T-helper 17 cell (primary cell): ENCODE measurements around the gene POLR1H. TPM values are rescaled to one million over a fixed set of nuclear protein-coding genes. Genes with fewer than 3 reads are reported as not detected.

Experiments
- ATAC-seq: fragments of 150-1000 bp; cut with Tn5 transposase; 2 replicates; pipeline ENCODE4 v1.10.0; 2021; ENCODE audit warnings: mild to moderate bottlenecking, moderate library complexity
- DNase-seq, 3 donors: peaks; one replicate each; pipeline versions ENCODE4 v3.0.0 to v3.0.0-alpha.2; 2020 to 2021
- H3K9me3 ChIP-seq: one replicate; pipeline ENCODE4 v1.7.0; 2013; ENCODE audit warnings: low read length, mild to moderate bottlenecking; ENCODE audit not compliant: control insufficient read depth, poor library complexity, severe bottlenecking
- H3K27ac Mint-ChIP-seq: one replicate; pipeline ENCODE4 v1.8.0; 2022; ENCODE audit warnings: mild to moderate bottlenecking, moderate library complexity, mixed read lengths
- H3K27me3 Mint-ChIP-seq: one replicate; pipeline ENCODE4 v1.8.0; 2022; ENCODE audit warnings: mixed read lengths
- H3K36me3 Mint-ChIP-seq: one replicate; pipeline ENCODE4 v1.8.0; 2022; ENCODE audit warnings: low read depth, mixed read lengths
- H3K4me1 Mint-ChIP-seq: one replicate; pipeline ENCODE4 v1.8.0; 2022; ENCODE audit warnings: mild to moderate bottlenecking, mixed read lengths
- H3K4me3 Mint-ChIP-seq: one replicate; pipeline ENCODE4 v1.8.0; 2022; ENCODE audit warnings: mild to moderate bottlenecking, moderate library complexity, mixed read lengths
- total RNA-seq, 4 donors: library from RNA in 2 of 4; stranded (reverse) in 2 of 4; gene quantifications; one replicate each; pipeline ENCODE4 v1.2.3 and lab custom pipeline; 2022 to 2026

POLR1H gene
- total RNA-seq, 2 donors from 2014 or later: 28.9 to 31.7 TPM

- H3K27me3 Mint-ChIP-seq: peaks cover 19% of the 10 kb centered on the region
- H3K4me3 Mint-ChIP-seq: peak within 1 kb of the TSS; percentile 100
- peak within 1 kb of the TSS; percentile 98 for H3K27ac Mint-ChIP-seq
- H3K9me3 ChIP-seq: peaks cover 3% of the 10 kb centered on the region
- peaks cover 49% of the 10 kb centered on the region for H3K4me1 Mint-ChIP-seq
- H3K36me3 Mint-ChIP-seq: peaks cover 28% of the 10 kb centered on the region
- ATAC-seq: peak; percentile 97
- DNase-seq: peak; percentile 93 to 98 (median 93)
Observed at GRCh38 chr6:30066577-30067459, 5.8 kb downstream of the POLR1H start, which contains the start of gene PPP1R11. TSS of gene PPP1R11 (plus strand) at chr6:30067198. CDS start at chr6:30067411, 213 bp downstream.

DNA sequence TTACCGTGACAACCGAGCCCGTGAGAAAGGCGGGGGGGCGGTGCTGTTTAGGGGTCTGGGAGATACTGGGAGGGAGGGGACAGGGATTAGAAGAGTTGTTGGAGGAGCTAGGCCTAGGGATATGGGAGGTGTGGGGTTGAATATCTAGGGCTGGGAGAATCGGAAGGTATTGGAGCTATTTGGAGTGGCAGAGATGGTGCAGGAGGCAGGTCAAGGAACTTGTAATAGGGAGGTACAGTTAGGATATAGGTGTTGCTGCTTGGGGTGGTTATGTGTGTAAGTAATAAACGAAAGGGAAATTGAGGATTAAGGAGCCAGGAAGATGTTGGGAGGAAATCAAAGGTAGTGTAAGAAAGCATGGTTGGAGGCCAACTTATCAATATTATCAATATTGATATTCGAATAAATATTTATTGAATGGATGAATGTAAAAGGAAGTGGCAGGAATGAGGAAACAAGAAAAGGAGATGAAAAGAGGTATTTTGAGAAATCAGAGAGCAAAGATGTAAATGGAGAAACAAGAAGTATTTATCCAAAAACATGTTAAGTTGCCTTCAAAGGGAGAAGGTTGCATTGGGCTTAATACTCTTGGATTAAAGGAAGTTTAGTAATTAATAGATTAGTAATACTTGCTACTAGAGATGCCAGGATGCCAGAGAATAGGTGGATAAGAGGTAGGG lies 6.5 kb downstream of the POLR1H start:
- peak overlapping the region; percentile 100 for H3K4me3 Mint-ChIP-seq
- peaks cover 54% of the 10 kb centered on the region for H3K4me1 Mint-ChIP-seq
- H3K27me3 Mint-ChIP-seq: peaks cover 27% of the 10 kb centered on the region
- peak overlapping the region; percentile 98 for H3K27ac Mint-ChIP-seq
- no peak for ATAC-seq
- H3K36me3 Mint-ChIP-seq: peaks cover 35% of the 10 kb centered on the region
- peaks cover 3% of the 10 kb centered on the region for H3K9me3 ChIP-seq
- no peak for DNase-seq

DNA sequence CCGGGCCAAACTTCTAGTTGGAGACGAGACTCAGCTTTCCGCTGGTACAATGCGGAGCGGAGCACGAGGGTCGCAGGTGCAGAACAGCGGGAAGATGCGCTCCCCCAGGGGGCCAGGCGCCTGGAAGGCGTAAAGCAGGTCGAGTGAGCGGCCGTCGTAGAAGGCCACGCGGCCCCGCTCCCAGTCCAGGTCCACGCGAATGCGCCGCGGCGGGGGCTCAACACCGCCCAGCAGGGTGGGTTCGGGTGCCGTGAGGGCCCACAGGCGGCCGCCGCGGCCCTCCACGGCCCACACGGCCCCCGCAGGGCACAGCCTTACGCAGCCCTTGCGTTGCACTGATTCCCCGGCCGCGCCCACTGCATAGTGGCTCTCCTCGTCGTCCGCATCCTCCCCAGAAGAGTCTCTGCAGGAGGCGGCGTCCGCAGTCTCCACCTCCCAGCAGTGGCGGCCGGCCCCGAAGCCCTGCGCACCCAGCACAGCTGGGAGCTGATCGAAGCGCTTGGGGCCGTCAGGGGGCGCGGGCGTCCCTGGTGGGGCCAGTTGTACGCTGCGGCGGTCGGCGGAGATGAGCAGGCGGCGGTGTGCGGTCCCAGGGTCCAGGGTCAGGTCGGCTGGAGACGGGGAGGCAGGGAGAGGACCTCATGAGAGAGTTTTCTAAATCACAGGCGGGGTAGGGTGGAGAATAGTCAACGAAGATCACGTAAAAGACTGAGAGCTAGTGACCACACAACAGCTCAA lies 10.2 kb downstream of the POLR1H start:
- Mint-ChIP-seq H3K4me1 (peaks cover 64% of the 10 kb centered on the region), H3K27ac (no peak overlapping the region), H3K27me3 (peaks cover 48% of the 10 kb centered on the region), H3K36me3 (peaks cover 40% of the 10 kb centered on the region), H3K4me3 (peak overlapping the region; percentile 76)
- DNase-seq: no peak
- no peak for ATAC-seq
- H3K9me3 ChIP-seq: no peaks in the 10 kb centered on the region

DNA sequence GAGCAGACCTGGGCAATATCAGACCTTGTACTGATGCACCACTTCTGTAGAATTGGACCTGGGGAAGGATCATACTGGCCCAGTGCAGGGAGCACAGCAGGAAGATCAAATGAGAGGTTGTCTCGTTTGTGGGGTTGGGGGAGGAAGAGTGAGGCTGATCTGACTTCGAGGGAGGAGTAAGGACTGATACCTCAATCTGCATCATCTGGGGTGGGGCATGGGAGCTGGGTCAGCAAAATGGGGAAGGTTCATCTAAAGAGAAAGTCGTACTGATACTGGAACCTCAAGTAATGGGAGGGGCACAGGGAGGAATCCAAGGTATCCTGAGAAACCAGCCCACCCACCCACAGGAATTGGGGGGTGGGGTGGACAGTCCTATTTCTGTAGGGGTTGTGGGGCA lies 10.8 kb downstream of the POLR1H start:
- peaks cover 40% of the 10 kb centered on the region for H3K36me3 Mint-ChIP-seq
- H3K27ac Mint-ChIP-seq: peak overlapping the region; percentile 79
- H3K4me1 Mint-ChIP-seq: peaks cover 66% of the 10 kb centered on the region
- ATAC-seq (no peak), DNase-seq (no peak)
- H3K27me3 Mint-ChIP-seq: peaks cover 54% of the 10 kb centered on the region
- no peaks in the 10 kb centered on the region for H3K9me3 ChIP-seq
- H3K4me3 Mint-ChIP-seq: peak overlapping the region; percentile 76

- H3K27ac Mint-ChIP-seq: no peak overlapping the region
- no peaks in the 10 kb centered on the region for H3K9me3 ChIP-seq
- peaks cover 26% of the 10 kb centered on the region for H3K36me3 Mint-ChIP-seq
- peak overlapping the region; percentile 93 for H3K4me3 Mint-ChIP-seq
- peaks cover 62% of the 10 kb centered on the region for H3K4me1 Mint-ChIP-seq
- DNase-seq (no peak), ATAC-seq (no peak)
- peaks cover 54% of the 10 kb centered on the region for H3K27me3 Mint-ChIP-seq
Observed at GRCh38 chr6:30073489-30074235, 12.6 kb downstream of the POLR1H start.

DNA sequence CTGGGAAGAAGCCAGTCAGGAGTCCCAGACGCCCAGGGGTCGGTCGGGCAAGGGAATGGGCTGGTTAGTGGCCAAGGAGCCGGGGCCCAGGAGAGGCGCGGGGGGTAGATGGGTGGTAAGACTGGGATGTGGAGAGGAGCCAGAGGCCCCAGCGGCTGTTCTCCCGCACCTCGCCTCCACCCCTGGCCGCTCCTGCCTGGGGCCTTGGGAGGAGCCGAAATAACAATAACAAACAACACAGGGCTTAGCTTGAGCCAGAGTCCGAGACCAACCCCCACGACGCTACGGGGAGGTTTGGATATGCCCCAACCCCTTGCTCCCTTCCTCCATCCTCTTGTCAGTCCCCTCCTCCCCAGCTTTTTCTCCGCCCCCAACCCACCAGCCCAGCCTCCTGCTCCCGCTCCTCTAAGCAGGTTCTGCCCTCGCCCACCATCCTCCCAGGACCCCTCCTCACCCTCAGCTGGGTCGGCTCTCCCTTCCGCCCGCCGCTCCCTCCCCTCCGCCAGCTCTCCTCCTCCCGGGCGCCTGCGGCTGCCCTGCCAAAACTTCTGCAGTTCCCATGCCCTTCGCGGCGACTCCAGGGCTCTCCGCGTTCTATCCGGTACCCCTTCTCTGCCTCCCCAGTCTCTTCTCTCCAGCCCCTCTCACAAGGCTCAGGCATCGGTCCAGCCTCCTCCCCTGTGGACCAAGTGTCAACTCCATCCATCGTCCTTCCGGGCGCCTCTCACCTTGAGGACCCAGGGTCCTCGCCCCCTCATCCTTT lies 13.4 kb downstream of the POLR1H start:
- Mint-ChIP-seq H3K27ac (peak overlapping the region; percentile 59), H3K27me3 (peaks cover 60% of the 10 kb centered on the region), H3K4me1 (peaks cover 62% of the 10 kb centered on the region), H3K36me3 (peaks cover 25% of the 10 kb centered on the region), H3K4me3 (peak overlapping the region; percentile 93)
- no peaks in the 10 kb centered on the region for H3K9me3 ChIP-seq
- ATAC-seq (no peak), DNase-seq (no peak)

GRCh38 chr6:30075094-30075789 lies 14.2 kb downstream of the POLR1H start, which contains the start of gene RNF39:
TSS of gene RNF39 (minus strand) at chr6:30075769. CDS start at chr6:30075585, 184 bp downstream.
- Mint-ChIP-seq H3K4me3 (peak within 1 kb of the TSS; percentile 93), H3K36me3 (peaks cover 20% of the 10 kb centered on the region), H3K4me1 (peaks cover 59% of the 10 kb centered on the region), H3K27me3 (peaks cover 54% of the 10 kb centered on the region), H3K27ac (peak within 1 kb of the TSS; percentile 83)
- no peaks in the 10 kb centered on the region for H3K9me3 ChIP-seq
- ATAC-seq: peak; percentile 42
- peak in 1 of 3 donors; percentile 16 for DNase-seq

DNA sequence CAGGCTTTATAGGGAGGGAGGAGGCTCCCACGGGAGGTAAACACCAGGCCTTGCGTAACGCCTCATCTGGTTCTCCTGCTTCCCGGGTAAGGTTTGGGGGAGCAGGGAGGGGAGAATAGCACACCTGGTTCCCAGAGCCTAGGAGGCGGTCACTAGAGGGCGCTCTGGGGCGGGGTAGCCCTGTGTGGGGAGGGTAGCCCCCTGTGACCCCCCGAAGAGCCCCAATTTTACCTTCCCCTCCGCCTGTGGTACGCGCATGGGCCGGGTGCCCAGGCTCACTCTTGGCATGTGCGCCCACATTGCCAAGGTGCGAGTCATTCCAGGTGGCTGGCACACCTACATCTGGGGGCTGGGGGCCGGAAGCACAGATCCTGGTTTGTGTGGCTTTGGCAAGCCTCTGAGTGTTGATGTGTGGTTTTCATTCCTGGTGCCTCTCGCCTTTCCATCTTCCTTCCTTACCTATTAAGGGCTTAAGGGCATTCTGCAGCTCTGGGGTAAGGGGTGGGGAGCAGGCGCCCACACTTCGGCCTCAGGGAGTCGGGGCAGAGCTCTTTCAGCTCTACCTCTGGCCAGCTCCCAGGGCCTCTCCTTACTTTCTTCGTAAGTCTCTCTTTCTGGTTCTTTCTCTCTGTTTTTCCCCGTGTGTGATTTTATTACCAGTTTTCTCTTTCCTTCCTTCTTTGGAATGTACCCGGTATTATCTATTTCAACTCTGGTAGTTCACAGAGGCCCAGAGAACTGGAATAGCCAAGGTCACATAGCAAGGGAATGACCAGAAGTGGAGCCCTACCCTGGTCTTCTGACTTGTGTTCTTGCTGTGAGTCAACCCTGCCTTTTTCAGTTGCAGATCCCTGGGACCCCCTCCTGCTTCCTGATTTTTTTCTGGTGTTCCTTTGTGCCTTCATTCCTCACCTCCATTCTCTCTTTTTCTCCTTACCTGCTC lies 15.0 kb downstream of the POLR1H start:
- DNase-seq (no peak), ATAC-seq (no peak)
- Mint-ChIP-seq H3K27ac (peak overlapping the region; percentile 83), H3K4me1 (peaks cover 53% of the 10 kb centered on the region), H3K36me3 (peaks cover 17% of the 10 kb centered on the region), H3K4me3 (peak overlapping the region; percentile 93), H3K27me3 (peaks cover 46% of the 10 kb centered on the region)
- H3K9me3 ChIP-seq: no peaks in the 10 kb centered on the region

DNA sequence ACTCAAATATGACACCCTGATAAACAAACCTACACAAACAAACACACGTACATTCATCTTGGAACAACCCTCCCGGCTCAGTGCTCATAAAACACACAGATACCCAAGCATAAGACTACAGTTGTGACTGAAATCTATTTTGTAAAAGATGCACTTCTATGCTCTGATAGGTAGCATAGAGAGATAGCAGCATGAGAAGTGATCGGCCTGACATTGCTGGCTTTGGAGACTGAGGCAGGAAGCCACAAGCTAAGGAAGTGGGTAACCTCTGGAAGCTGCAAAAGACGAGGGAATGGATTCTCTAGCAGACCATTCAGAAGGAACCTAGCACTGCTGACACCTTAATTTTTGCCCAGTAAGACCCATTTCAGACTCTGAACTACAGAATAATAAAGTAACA lies 16.2 kb downstream of the POLR1H start:
- DNase-seq: no peak
- Mint-ChIP-seq H3K36me3 (peaks cover 8% of the 10 kb centered on the region), H3K27me3 (peaks cover 38% of the 10 kb centered on the region), H3K4me1 (peaks cover 44% of the 10 kb centered on the region), H3K4me3 (peak overlapping the region; percentile 93), H3K27ac (peak overlapping the region; percentile 66)
- peak; percentile 33 for ATAC-seq
- H3K9me3 ChIP-seq: no peaks in the 10 kb centered on the region

DNA sequence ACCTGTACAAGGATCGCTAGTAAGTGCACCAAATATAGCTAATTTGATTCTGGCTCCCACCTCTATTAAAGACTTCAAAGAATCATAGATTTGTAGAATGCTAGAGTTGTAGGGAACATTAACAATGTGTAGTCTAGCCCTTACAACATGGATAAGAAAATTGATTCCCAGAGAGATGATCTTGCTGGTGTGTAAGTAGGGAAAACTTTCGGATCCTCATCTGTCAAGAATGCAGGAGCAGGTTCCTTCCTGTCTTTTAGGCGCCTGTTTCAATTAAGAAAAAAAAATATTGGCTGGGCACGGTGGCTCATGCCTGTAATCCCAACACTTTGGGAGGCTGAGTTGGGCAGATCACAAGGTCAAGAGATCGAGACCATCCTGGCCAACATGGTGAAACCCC lies 26.8 kb downstream of the POLR1H start:
- H3K4me3 Mint-ChIP-seq: no peak overlapping the region
- no peak for DNase-seq
- H3K4me1 Mint-ChIP-seq: peaks cover 2% of the 10 kb centered on the region
- H3K9me3 ChIP-seq: no peaks in the 10 kb centered on the region
- H3K27ac Mint-ChIP-seq: no peak overlapping the region
- peaks cover 6% of the 10 kb centered on the region for H3K36me3 Mint-ChIP-seq
- H3K27me3 Mint-ChIP-seq: peaks cover 61% of the 10 kb centered on the region
- ATAC-seq: no peak
